Activated T-cell treated with anti-CD3 and anti-CD28 coated beads, Interleukin-2, amount 50 U/mL, for 4 hours (primary cell): Measurements from ENCODE around the gene FOXP1. TPM values are rescaled to one million over a fixed set of nuclear protein-coding genes. Genes with fewer than 3 reads are reported as not detected.
A peak's percentile ranks its signal among the peaks of the same experiment; 100 is the strongest.

Experiments used
- ATAC-seq, 2 donors: fragments of 200-7000 bp; cut with Tn5 transposase; one replicate each; pipeline ENCODE4 v1.10.0; 2021
- DNase-seq: peaks from one replicate; pipeline ENCODE4 v3.0.0-alpha.2; 2020
- H3K27me3 Mint-ChIP-seq: one replicate; pipeline ENCODE4 v1.8.0; 2021; ENCODE audit warnings: low read depth, mixed read lengths
- H3K36me3 Mint-ChIP-seq: one replicate; pipeline ENCODE4 v1.8.0; 2022; ENCODE audit warnings: mixed read lengths; ENCODE audit not compliant: insufficient read depth
- H3K4me1 Mint-ChIP-seq: one replicate; pipeline ENCODE4 v1.8.0; 2021; ENCODE audit warnings: low read depth, mixed read lengths
- H3K4me3 Mint-ChIP-seq: one replicate; pipeline ENCODE4 v1.8.0; 2021; ENCODE audit warnings: mild to moderate bottlenecking, moderate library complexity, mixed read lengths
- H3K9me3 Mint-ChIP-seq: one replicate; pipeline ENCODE4 v1.8.0; 2021; ENCODE audit warnings: mixed read lengths
- total RNA-seq, 3 donors: library from RNA; stranded (reverse); gene quantifications; one replicate each; pipeline ENCODE4 v1.2.1, GENCODE V29; 2021

FOXP1 gene
- total RNA-seq, 3 donors from 2014 or later = 251 to 263 (median 256) TPM

DNA sequence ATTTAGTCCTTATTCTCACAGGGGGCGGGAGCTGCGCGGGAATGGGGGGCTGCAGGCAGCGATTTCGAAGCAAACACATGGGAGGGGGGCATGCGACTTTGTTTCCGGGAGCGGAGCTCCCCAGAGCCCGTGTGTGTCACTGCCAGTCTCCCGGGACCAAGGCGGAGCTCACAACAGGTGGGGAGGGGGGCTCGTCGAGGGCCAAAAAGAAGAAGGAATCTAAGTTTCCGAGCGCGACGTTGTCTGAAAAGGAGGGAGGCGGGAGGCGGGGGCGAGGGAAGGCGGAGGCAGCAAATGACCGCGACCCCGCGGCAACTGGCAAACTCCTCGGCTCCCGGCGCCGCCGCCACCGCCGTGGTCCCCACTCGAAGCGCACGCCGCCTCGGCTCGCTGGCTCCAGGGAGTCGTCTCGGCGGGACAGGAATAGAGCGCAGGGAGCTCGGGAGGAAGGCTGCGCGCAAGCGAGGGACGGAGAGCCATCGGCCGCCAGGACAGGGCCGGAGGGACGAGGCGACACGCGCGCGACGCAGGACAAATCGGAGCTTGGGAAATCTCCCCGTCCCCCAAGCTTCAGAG is 1.4 kb downstream of the FOXP1 start:
- DNase-seq = peak; percentile 41
- Mint-ChIP-seq H3K36me3 (no peaks in the 10 kb centered on the region), H3K27me3 (peaks cover 2% of the 10 kb centered on the region), H3K9me3 (no peaks in the 10 kb centered on the region), H3K4me3 (peak overlapping the region; percentile 89), H3K4me1 (peaks cover 50% of the 10 kb centered on the region)
- ATAC-seq = peak; percentile 24 to 26

DNA sequence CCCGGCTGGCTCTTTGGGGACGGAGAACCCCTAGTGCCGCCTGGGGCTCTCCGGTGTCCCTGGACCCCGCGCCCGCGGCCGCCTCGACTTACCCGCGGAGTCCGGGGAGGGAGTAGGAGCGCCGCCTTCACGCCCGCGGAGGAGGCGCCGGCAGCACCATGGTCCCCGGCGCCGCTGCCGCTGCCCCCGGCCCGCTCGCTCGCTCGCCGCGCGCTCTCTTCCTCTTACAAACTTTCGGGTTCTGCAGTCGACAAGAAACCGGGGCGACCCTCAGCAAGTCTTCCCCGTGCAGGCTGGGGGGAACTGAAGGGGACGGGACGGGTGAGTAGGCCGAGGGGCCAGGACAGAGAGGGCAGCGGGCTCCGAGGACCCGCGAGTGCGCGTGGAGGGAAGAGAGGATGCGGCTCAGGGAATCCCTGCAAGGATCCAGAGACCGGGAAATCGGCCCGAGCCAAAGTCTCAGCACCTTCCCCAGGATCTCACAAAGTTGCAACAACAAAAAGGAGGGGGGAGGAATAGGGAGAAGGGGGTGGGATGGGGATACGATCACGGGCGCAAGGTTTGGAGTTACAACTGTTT is 2.0 kb downstream of the FOXP1 start:
- Mint-ChIP-seq H3K4me1 (peaks cover 50% of the 10 kb centered on the region), H3K4me3 (peak overlapping the region; percentile 89), H3K36me3 (no peaks in the 10 kb centered on the region), H3K9me3 (no peaks in the 10 kb centered on the region), H3K27me3 (peaks cover 2% of the 10 kb centered on the region)
- peak; percentile 9 to 19 for ATAC-seq
- peak; percentile 25 for DNase-seq

DNA sequence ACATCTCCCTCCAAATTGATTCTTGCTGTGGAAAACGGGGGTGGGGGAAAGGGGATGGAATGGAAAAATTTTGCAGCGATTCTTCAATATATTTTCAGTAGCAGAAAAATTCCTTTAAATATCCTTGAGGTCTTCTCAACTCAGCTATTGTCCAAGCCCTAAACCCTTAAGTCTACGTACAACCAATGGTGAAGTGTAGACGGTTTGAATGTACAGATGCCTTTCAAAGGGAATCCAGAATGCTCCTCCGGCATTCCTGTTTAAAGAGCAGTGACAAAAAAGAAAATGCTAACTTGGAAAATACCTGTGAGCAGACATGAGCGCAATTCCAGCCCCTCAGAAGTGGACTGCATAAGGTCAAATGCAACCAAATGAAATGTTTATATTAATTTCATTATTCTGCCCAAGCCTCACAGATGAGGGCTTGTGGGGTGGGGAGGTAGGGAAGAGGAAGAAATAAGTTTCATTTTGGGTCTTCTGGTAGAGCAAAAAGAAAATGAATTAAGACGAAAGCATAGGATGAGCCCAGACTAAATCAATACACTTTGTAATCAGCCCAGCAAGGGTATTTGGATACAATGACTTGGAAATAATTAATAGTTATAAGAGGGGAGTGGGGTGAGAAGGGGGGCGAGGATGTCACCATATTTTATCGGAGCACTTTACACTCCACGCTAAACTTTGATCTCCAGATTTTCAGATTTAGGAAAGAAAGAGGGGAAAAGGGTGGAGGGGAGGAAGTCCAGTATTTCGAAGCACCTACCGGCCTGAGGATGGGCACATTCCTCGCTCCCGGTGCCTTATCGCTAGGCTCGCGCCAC is 2.7 kb downstream of the FOXP1 start:
- Mint-ChIP-seq H3K36me3 (no peaks in the 10 kb centered on the region), H3K27me3 (peaks cover 2% of the 10 kb centered on the region), H3K4me1 (peaks cover 43% of the 10 kb centered on the region), H3K9me3 (no peaks in the 10 kb centered on the region), H3K4me3 (peak overlapping the region; percentile 89)
- DNase-seq = no peak
- ATAC-seq = no peak

DNA sequence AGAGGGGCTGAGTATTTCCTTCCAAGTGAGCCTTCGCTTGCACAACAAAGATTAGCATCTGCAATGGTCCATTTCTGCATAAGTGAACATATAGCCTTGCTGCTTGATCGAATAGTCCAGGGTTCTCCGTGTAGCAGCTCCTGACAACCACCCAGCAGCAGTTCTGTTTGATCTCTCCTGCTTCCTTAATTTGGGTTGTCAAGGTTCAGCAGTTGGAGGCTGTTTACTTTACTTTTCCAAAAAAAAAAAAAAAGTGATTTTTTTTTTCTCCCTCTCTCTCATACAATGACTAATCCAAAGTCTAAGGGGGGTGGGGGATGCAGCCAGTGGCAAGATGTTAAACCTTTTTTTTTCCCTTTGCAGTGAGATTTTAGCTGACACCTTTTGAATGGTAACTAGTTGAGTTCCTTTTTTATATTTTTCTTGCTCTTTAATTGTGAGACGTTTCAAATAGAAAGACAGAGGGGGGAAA is 3.6 kb downstream of the FOXP1 start:
- H3K9me3 Mint-ChIP-seq = no peaks in the 10 kb centered on the region
- ATAC-seq (no peak), DNase-seq (no peak)
- H3K36me3 Mint-ChIP-seq = no peaks in the 10 kb centered on the region
- peaks cover 2% of the 10 kb centered on the region for H3K27me3 Mint-ChIP-seq
- peaks cover 35% of the 10 kb centered on the region for H3K4me1 Mint-ChIP-seq
- peak overlapping the region; percentile 89 for H3K4me3 Mint-ChIP-seq

GRCh38 chr3:71579326-71579934 is 4.1 kb downstream of the FOXP1 start:
- no peaks in the 10 kb centered on the region for H3K36me3 Mint-ChIP-seq
- H3K27me3 Mint-ChIP-seq = peaks cover 2% of the 10 kb centered on the region
- DNase-seq = no peak
- no peaks in the 10 kb centered on the region for H3K9me3 Mint-ChIP-seq
- H3K4me3 Mint-ChIP-seq = peak overlapping the region; percentile 89
- ATAC-seq = no peak
- H3K4me1 Mint-ChIP-seq = peaks cover 29% of the 10 kb centered on the region

- Mint-ChIP-seq H3K36me3 (no peaks in the 10 kb centered on the region), H3K4me1 (peaks cover 26% of the 10 kb centered on the region), H3K4me3 (no peak overlapping the region), H3K27me3 (peaks cover 2% of the 10 kb centered on the region), H3K9me3 (no peaks in the 10 kb centered on the region)
- ATAC-seq (no peak), DNase-seq (no peak)
Measured at GRCh38 chr3:71578054-71578751, 5.3 kb downstream of the FOXP1 start.

DNA sequence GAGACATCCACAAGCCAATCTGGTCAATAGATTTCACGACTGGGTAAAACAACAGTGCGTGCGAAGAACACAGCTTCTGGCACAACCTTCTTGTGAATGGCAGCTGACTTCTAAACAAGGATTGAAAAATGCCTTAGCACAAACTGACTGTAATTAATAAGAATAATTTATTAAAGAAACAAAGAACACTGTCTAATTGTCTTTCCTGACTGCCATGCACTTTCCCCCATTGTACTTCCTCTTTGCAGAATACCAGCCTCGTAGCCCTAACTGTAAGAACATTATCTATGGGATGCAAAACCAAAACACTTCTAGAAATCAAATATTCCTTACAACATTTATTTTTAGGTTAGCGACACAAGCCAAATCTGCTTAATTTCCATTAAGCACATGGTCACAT is 6.5 kb downstream of the FOXP1 start:
- H3K36me3 Mint-ChIP-seq = no peaks in the 10 kb centered on the region
- ATAC-seq (no peak), DNase-seq (no peak)
- no peak overlapping the region for H3K4me3 Mint-ChIP-seq
- H3K27me3 Mint-ChIP-seq = peaks cover 2% of the 10 kb centered on the region
- peaks cover 26% of the 10 kb centered on the region for H3K4me1 Mint-ChIP-seq
- H3K9me3 Mint-ChIP-seq = no peaks in the 10 kb centered on the region

GRCh38 chr3:71575433-71575832 is 8.1 kb downstream of the FOXP1 start:
- DNase-seq (no peak), ATAC-seq (no peak)
- Mint-ChIP-seq H3K36me3 (no peaks in the 10 kb centered on the region), H3K4me3 (no peak overlapping the region), H3K9me3 (no peaks in the 10 kb centered on the region), H3K27me3 (no peaks in the 10 kb centered on the region), H3K4me1 (peaks cover 18% of the 10 kb centered on the region)

DNA sequence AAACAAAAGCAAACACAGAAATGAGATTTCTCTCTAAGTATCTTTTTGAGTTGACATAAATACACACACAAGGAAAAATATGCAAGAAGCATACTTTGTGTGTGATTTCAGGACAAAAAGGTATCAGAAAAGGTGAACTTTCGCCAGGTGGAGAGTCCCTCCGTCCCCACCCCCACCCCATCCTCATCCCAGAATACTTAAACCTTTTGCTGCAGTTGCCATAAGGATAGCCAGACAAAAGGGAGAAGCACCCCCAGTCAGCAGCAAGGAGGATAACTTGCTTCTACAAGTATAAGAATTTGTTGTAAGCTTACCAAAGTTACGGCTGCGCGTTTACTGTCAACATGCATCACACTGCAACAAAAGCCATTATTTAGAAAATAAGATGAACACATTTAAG is 10.3 kb downstream of the FOXP1 start:
- DNase-seq = no peak
- no peaks in the 10 kb centered on the region for H3K9me3 Mint-ChIP-seq

GRCh38 chr3:71570546-71570945 is 13.0 kb downstream of the FOXP1 start:
- peaks cover 4% of the 10 kb centered on the region for H3K4me1 Mint-ChIP-seq
- peaks cover 5% of the 10 kb centered on the region for H3K36me3 Mint-ChIP-seq
- no peaks in the 10 kb centered on the region for H3K27me3 Mint-ChIP-seq
- no peak for ATAC-seq
- no peaks in the 10 kb centered on the region for H3K9me3 Mint-ChIP-seq
- H3K4me3 Mint-ChIP-seq = no peak overlapping the region
- no peak for DNase-seq

More for the DNA sequence above, 10.3 kb downstream of the FOXP1 start:
- peaks cover 7% of the 10 kb centered on the region for H3K4me1 Mint-ChIP-seq
- no peak for ATAC-seq
- no peaks in the 10 kb centered on the region for H3K36me3 Mint-ChIP-seq
- no peaks in the 10 kb centered on the region for H3K27me3 Mint-ChIP-seq
- no peak overlapping the region for H3K4me3 Mint-ChIP-seq

DNA sequence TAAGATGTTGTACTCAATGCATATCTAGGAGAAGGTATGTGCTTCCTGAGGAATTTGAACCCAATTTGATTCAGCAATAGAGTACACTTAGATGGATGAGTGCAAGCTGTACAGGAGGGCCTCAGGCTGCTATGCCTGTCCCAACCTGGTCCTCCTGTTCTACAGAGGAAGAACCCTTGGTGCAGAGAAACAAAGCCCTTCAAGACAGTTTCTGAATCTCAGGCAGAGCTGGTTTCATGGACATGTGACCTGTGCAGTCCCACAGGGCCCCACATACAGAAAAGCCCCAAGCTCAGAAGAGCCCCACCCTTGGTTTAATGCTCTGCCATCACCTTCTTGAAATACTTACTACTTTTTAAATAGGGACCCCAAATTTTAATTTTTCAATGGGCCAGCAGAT is 15.3 kb downstream of the FOXP1 start:
- H3K4me3 Mint-ChIP-seq = no peak overlapping the region
- peaks cover 11% of the 10 kb centered on the region for H3K36me3 Mint-ChIP-seq
- no peaks in the 10 kb centered on the region for H3K9me3 Mint-ChIP-seq
- no peaks in the 10 kb centered on the region for H3K27me3 Mint-ChIP-seq
- ATAC-seq (no peak), DNase-seq (no peak)
- H3K4me1 Mint-ChIP-seq = peaks cover 9% of the 10 kb centered on the region

GRCh38 chr3:71566776-71567175 is 16.8 kb downstream of the FOXP1 start:
- ATAC-seq (no peak), DNase-seq (no peak)
- Mint-ChIP-seq H3K27me3 (no peaks in the 10 kb centered on the region), H3K4me3 (no peak overlapping the region), H3K4me1 (peaks cover 9% of the 10 kb centered on the region), H3K9me3 (no peaks in the 10 kb centered on the region), H3K36me3 (peaks cover 11% of the 10 kb centered on the region)

GRCh38 chr3:71565976-71566375 is 17.6 kb downstream of the FOXP1 start:
- DNase-seq (no peak), ATAC-seq (no peak)
- no peaks in the 10 kb centered on the region for H3K27me3 Mint-ChIP-seq
- no peaks in the 10 kb centered on the region for H3K9me3 Mint-ChIP-seq
- H3K4me3 Mint-ChIP-seq = no peak overlapping the region
- peaks cover 9% of the 10 kb centered on the region for H3K4me1 Mint-ChIP-seq
- peaks cover 11% of the 10 kb centered on the region for H3K36me3 Mint-ChIP-seq

DNA sequence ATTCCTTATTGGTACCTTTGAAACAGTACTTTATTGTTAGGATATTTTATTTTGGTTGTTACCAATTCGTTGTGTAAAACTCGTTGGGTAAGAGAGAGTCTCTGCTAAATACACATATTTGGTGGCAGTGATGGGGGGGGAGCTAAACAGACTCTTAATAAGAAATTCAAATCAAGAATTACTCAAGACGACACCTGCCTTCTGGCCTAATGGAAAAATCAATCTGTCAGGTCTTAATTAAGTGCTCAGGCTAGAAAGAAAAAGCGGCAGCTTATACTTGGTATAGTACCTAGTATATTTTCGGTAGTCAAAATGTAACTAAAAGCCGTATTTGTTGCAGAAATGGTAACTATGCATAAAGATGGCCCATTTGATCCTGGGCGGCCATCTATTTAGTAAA is 18.2 kb downstream of the FOXP1 start:
- Mint-ChIP-seq H3K27me3 (no peaks in the 10 kb centered on the region), H3K36me3 (peaks cover 14% of the 10 kb centered on the region), H3K9me3 (no peaks in the 10 kb centered on the region), H3K4me1 (peaks cover 9% of the 10 kb centered on the region), H3K4me3 (no peak overlapping the region)
- ATAC-seq = no peak
- DNase-seq = no peak
